ENCODE data around the gene ERCC4.

The ERCC4 gene

DNA sequence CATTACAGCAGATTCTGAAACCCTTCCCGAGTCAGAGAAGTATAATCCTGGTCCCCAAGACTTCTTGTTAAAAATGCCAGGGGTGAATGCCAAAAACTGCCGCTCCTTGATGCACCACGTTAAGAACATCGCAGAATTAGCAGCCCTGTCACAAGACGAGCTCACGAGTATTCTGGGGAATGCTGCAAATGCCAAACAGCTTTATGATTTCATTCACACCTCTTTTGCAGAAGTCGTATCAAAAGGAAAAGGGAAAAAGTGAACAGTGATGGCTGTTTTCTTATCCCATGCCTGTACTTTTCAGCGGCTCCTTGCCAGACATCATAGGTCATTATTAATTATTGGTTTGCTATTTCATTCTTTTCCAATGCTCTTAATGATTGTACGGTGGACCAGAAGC, 28.1 kb downstream of the ERCC4 start:
- no peak for DNase-seq (ENCODE audit: low read depth)

DNA sequence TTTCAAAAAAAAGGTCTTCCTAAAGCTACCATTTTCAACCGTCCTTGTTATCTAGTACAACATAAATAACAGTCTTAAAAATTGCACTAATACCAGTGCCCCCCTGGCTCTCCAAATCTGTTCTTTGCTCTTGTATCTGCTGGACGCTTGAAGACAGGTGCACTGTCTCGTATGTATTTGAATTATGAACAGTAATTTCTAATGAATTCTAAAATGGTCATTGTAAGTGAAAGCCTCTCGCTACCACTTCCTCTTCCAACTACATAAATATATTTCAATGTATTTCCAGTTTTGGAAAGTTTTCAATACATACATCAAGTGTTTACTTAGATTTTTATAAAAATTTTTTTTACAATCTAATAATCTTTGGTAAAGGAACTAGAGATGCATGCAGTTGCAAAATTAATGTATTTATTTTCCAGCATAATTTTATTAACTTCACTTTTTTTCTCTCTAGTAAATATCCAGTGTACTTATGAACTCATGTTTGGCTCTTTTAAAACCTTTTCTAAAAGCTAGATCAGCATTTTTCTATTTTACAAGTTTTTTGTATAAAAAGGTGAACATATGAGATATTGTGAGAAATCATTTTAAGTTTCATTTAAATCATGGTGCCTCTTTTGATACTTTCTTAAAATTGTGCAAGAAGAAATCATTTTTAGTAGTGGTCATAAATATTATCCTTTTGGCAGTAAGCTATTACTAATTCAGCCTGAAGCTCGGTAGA, 31.0 kb downstream of the ERCC4 start:
- no peak for DNase-seq (ENCODE audit: low read depth)

- no peak for DNase-seq (ENCODE audit: low read depth)
Observed at GRCh38 chr16:13951611-13952010, 31.7 kb downstream of the ERCC4 start.

DNA sequence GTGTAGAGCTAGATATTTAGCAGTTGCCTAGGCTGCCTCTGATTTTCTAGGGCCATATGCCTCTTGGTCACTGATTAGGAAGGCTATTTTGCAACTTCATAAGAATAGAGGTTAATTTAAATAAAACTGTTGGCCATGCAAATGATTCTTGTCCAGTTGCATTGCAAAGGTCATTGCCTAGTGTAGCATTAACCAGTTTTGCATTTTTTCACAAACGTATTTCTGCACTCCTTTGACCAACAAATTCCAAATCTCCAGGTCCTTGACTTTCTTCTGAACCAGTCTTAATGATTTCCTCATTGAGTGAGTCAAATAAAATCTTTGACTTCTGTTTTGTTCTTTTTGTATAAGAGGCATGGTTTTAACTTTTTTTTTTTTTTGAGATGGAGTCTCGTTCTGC, 33.5 kb downstream of the ERCC4 start:
- no peak for DNase-seq (ENCODE audit: low read depth)

- DNase-seq (ENCODE audit: low read depth), result no peak
Observed at GRCh38 chr16:13956635-13957196, 36.8 kb downstream of the ERCC4 start.

GRCh38 chr16:13957197-13958078, 37.5 kb downstream of the ERCC4 start:
- DNase-seq (ENCODE audit: low read depth), result peak; percentile 97

- no peak for DNase-seq (ENCODE audit: low read depth)
Observed at GRCh38 chr16:13958474-13958873, 38.5 kb downstream of the ERCC4 start.

- DNase-seq (ENCODE audit: low read depth), result no peak
Observed at GRCh38 chr16:13959626-13960025, 39.7 kb downstream of the ERCC4 start.

DNA sequence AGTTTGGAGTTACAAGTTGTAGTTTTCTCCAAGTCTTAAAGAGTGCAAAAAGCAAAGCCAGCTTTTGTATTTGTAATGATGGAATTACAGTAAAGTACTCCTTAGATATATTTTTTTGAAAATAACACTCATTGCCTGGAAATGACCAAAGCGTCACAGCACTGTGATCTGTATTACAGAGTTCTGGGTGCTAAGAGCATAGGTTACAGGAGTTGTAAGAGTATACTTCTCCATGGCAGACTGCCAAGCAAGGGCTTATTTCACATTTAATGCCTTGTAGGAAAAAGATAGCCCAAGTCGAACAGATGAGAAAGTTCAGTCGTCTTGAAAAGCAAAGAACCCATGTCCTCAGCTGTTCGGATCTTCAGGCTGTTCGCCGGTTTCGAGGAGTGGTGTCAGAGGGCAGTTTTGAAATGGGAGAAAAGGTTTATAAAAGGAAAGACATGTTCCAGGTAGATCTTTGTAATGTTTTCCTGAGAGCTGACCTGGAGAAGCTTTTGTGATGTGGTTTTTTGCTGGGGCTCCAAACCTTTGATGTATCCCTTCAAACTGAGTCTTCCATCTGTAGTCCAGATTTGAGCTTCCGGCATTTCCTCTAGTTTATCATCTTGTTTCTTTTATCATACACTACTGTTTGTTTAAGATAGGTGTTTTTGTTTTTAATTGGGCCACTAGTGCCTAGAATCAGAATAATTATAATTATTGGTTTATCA, 41.3 kb downstream of the ERCC4 start:
- DNase-seq (ENCODE audit: low read depth), result peak; percentile 17

GRCh38 chr16:13962232-13962631, 42.3 kb downstream of the ERCC4 start:
- DNase-seq (ENCODE audit: low read depth), result no peak

GRCh38 chr16:13968835-13969234, 48.9 kb downstream of the ERCC4 start:
- no peak for DNase-seq (ENCODE audit: low read depth)

- no peak for DNase-seq (ENCODE audit: low read depth)
Observed at GRCh38 chr16:13969711-13970110, 49.8 kb downstream of the ERCC4 start.

GRCh38 chr16:13970708-13971422, 50.9 kb downstream of the ERCC4 start:
- DNase-seq (ENCODE audit: low read depth), result no peak

DNA sequence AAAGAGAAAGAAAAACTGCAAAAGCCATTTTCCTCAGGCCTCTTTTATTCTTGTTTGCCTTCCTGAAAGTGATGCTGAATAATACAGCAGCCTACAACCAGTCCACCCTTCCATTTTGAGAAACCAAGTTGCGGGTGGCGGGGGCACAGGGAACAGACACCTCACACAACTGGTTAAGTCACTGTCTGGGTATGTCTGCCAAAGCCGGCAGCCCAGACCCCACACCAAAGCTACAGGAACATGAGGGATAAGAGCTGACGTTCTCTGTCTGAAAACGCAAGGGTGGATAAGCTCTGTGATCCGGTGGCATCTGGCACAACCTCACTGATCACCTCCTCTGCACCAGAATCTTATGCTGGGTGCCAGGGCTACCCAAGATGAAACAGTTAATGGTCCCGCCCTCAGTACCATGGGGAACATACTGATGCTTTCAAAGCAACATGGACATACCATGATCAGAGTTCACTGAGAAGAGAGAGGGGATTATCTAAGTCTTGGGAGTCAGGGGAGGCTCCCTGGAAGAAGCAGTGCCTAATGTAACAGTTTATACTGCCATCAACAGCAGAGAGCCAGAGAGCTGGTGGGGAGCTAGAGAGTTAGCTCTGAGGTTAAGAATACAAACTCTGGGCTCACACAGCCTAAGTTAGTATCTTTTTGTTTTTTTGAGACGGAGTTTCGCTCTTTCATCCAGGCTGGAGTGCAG, 53.5 kb downstream of the ERCC4 start:
- DNase-seq (ENCODE audit: low read depth), result no peak

GRCh38 chr16:13977177-13977576, 57.2 kb downstream of the ERCC4 start:
- no peak for DNase-seq (ENCODE audit: low read depth)

- peak; percentile 58 for DNase-seq (ENCODE audit: low read depth)
Observed at GRCh38 chr16:13982451-13982850, 62.5 kb downstream of the ERCC4 start.

- DNase-seq (ENCODE audit: low read depth), result no peak
Observed at GRCh38 chr16:13983625-13984024, 63.7 kb downstream of the ERCC4 start.

DNA sequence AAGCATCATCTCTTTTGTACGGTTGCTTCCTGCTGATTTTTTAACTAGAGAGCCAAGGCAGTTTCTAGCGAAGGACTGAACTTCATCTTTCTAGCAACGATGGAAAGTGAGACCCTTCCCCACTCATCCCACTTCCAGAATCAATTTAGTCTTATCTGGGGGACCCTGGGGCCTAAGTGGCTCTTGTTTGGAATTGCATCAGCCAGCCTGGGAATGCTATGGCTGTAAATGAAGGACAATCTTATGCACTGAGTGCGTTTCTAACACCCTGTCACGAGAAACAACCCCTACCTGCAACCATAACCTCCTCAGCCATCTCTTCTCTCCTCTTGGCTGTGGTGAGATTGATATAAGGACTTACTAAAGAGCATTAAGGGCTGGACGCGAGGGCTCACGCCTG, 64.8 kb downstream of the ERCC4 start:
- DNase-seq (ENCODE audit: low read depth), result no peak

- no peak for DNase-seq (ENCODE audit: low read depth)
Observed at GRCh38 chr16:13988038-13988437, 68.1 kb downstream of the ERCC4 start.

- DNase-seq (ENCODE audit: low read depth), result no peak
Observed at GRCh38 chr16:13992322-13992721, 72.4 kb downstream of the ERCC4 start.

- DNase-seq (ENCODE audit: low read depth), result no peak
Observed at GRCh38 chr16:13992976-13993375, 73.0 kb downstream of the ERCC4 start.

Data from EH (cell line).